ENCODE data around the gene PLA2G4B.

The PLA2G4B gene

GRCh38 chr15:41891226-41891625, 52.6 kb downstream of the PLA2G4B start:
- no peak for DNase-seq

GRCh38 chr15:41891946-41892345, 53.3 kb downstream of the PLA2G4B start:
- DNase-seq: no peak

GRCh38 chr15:41892621-41893421, 54.2 kb downstream of the PLA2G4B start:
- no peak for DNase-seq

- no peak for DNase-seq
Observed at GRCh38 chr15:41893422-41894250, 55.0 kb downstream of the PLA2G4B start, which contains the start of gene SPTBN5. TSS of gene SPTBN5 (minus strand) at chr15:41894053. CDS start at chr15:41893497, 556 bp downstream.

GRCh38 chr15:41894251-41894790, 55.7 kb downstream of the PLA2G4B start:
- no peak for DNase-seq

GRCh38 chr15:41894791-41895463, 56.3 kb downstream of the PLA2G4B start:
- DNase-seq: peak; percentile 43 to 58

GRCh38 chr15:41895491-41895890, 56.8 kb downstream of the PLA2G4B start:
- DNase-seq: no peak

GRCh38 chr15:41895957-41896356, 57.3 kb downstream of the PLA2G4B start:
- DNase-seq: no peak

GRCh38 chr15:41896566-41896965, 57.9 kb downstream of the PLA2G4B start:
- DNase-seq: no peak

- DNase-seq: no peak
Observed at GRCh38 chr15:41897363-41897799, 58.7 kb downstream of the PLA2G4B start.
